HG03558 (cell line): ENCODE results near the gene ANKRD10.

Source experiments
- ATAC-seq: cut with Tn5 transposase; IDR thresholded peaks from one replicate; pipeline ENCODE4 v1.9.1; 2021; ENCODE audit warnings: moderate number of reproducible peaks; ENCODE audit not compliant: unreplicated experiment; ENCODE audit errors: extremely low read depth

Gene ANKRD10

DNA sequence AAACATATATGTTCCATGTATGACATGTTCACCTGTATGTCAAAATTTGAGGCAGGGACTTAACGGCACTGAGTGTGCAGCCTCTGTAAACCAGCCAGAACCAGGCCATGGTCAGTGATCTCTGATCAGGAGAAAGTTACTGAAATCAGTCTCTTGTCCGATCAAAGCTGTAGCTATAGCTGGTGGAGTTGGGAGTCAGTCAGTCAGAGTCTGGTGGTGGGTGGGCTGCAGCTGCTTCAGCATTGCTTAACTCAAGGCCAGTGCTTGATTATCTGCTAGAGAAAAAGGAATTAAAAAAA, 78.3 kb downstream of the ANKRD10 start:
- ATAC-seq, result no peak

- ATAC-seq, result no peak
Measured at GRCh38 chr13:110835721-110836604, 78.9 kb downstream of the ANKRD10 start.

DNA sequence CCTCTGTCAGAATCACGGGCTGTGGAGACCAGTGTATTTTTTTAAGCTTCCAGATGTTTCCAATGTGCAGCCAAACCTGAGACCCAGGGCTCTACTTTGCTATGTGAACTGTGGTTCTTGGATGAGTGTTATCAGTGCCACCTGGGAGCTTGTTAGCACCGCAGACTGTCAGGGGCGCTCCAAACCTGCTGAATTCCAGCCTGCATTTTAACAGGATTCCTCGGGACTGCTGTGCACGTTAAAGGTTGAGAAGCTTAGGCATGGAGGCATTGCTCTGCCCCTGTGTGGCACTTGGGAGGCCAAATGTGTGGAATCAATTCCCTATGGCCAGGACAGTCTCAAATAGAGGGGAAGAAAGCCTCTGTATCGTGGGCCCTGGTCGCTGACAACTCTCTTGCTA, 80.3 kb downstream of the ANKRD10 start:
- no peak for ATAC-seq

- ATAC-seq, result no peak
Measured at GRCh38 chr13:110832531-110832930, 82.3 kb downstream of the ANKRD10 start.

DNA sequence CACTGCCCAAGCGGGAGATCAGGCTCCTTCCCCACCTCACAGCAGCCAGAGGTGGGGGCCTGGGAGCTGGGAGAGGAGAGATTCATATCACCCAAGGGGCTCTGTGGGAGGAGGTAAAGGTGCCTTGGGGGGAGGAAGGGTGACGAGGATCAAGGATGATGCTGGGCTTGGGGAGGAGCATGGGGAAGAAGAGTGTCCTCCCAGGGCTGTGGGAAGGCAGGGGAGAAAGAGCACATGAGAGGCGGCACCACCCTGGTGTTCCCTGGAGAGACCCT, 82.7 kb downstream of the ANKRD10 start:
- ATAC-seq, result no peak

GRCh38 chr13:110831437-110832204, 83.2 kb downstream of the ANKRD10 start:
- ATAC-seq, result no peak

- ATAC-seq, result no peak
Measured at GRCh38 chr13:110830800-110831371, 84.0 kb downstream of the ANKRD10 start.

DNA sequence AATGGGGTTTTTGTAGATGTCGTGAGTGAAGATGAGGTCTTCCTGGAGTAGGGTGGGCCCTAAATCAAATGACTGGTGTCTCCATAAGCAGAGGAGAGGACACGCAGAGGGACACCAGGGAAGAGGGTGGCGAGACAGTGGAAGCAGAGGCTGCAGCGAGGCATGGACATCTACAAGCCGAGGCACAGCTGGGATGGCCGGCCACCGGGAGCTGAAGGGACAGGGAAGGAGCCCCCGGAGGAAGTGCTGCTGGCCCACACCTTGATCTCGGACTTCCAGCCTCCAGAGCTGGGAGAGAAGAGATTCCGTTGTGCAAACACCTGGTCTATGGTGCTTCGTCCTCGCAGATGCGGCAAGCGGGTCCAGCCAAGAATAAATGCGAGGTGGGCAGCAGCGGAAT, 84.5 kb downstream of the ANKRD10 start:
- ATAC-seq, result no peak

- no peak for ATAC-seq
Measured at GRCh38 chr13:110829486-110829885, 85.4 kb downstream of the ANKRD10 start.

- no peak for ATAC-seq
Measured at GRCh38 chr13:110828705-110829104, 86.2 kb downstream of the ANKRD10 start.
